Keratinocyte (primary cell): Measurements from ENCODE around the gene FKBP5.

Source experiments
- EZH2 ChIP-seq: IDR thresholded peaks from one replicate; pipeline ENCODE4 v1.6.1; 2012; ENCODE audit warnings: inconsistent platforms, mild to moderate bottlenecking, low read length, moderate library complexity
- TF ChIP-seq, protein P1 (sequence below), 3 experiments: IDR thresholded peaks in 1 of 3; conservative IDR thresholded peaks in 1 of 3; optimal IDR thresholded peaks in 1 of 3; 2 replicates in 2 of 3; 3 replicates in 1 of 3; pipeline versions ENCODE3 to v1.5.1; 2011; ENCODE audit warnings: low read length in 3 of 3, mild to moderate bottlenecking in 3 of 3, moderate library complexity in 2 of 3, control low read depth in 1 of 3, inconsistent platforms in 1 of 3; ENCODE audit not compliant: insufficient read depth in 2 of 3; ENCODE audit errors: extremely low read depth in 1 of 3

DNA sequence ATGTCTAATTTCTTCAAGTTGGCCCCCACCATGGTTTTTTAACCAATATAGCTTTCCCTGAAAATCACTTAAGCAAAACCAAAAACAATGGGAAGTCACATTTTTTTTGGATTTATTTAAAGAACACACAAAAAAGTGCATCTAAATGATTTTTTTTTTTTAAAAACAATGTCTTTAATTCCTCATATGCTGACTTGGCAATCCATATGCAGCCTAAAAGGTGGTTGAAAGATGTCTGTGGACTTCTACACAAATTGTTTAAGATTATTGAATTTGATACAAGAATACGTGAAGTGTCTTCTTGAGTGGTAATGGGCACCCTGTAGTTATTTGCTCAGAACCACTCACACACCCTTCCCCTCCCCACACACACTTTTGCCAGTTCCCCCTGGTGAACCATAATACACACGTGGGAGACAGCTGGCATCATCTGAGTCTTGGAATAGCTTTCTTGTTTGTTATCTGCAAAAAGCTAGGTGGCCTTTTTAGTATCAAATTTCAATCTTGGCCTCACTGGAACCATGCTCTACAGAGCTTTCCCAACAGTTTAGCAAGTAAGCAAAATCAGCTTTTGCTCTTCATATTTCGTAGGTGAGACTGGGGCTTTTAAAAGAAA lies 115.1 kb downstream of the FKBP5 start:
- TF ChIP-seq, protein P1, sequence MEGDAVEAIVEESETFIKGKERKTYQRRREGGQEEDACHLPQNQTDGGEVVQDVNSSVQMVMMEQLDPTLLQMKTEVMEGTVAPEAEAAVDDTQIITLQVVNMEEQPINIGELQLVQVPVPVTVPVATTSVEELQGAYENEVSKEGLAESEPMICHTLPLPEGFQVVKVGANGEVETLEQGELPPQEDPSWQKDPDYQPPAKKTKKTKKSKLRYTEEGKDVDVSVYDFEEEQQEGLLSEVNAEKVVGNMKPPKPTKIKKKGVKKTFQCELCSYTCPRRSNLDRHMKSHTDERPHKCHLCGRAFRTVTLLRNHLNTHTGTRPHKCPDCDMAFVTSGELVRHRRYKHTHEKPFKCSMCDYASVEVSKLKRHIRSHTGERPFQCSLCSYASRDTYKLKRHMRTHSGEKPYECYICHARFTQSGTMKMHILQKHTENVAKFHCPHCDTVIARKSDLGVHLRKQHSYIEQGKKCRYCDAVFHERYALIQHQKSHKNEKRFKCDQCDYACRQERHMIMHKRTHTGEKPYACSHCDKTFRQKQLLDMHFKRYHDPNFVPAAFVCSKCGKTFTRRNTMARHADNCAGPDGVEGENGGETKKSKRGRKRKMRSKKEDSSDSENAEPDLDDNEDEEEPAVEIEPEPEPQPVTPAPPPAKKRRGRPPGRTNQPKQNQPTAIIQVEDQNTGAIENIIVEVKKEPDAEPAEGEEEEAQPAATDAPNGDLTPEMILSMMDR (optimal IDR thresholded peaks at IDR 0.05 in 1 of 3, IDR thresholded peaks at IDR 0.05 in 1 of 3, conservative IDR thresholded peaks at IDR 0.05 in 1 of 3; ENCODE audit: extremely low read depth in 1 of 3, insufficient read depth in 2 of 3, low read length in 3 of 3): no peak
- TF ChIP-seq EZH2: no peak
